ENCODE measurements around the gene NEGR1. TPM values are rescaled to one million over a fixed set of nuclear protein-coding genes. Genes with fewer than 3 reads are reported as not detected.
A peak's percentile ranks its signal among the peaks of the same experiment; 100 is the strongest.

Gene NEGR1
- polyA plus RNA-seq, 4 donors, result 2.4 to 4.1 (median 3.8) TPM

DNA sequence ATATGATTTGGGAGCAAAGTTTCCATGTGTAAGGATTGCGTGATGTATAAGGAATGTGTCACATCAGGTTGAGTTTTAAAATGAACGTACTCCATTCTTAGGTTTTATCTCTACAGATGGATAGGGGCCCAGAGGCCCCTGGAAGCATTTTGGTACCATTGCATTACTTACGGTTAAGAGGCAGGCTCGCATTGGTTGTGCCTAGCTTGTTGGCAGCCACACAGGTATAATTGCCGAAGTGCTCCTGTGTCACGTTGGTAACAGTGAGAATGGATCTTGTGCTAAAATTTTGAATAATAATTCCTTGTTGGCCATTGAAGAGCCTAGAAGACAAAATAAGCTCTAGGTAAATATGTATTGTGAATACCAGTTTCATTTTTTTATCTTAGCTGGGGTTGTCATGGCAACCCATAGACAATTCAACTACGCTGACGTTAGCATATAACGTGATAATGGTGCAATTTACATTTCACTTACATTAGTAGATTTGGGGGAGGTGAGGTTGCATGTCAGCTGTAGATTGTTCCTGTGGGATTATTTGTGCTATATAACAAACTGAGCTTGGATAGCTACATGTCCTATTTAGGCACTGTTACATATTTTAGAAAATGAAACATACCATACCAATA is 689.6 kb downstream of the NEGR1 start:
- DNase-seq (ENCODE audit: low read depth in 4 of 4, low spot score in 2 of 4), result no peak

DNA sequence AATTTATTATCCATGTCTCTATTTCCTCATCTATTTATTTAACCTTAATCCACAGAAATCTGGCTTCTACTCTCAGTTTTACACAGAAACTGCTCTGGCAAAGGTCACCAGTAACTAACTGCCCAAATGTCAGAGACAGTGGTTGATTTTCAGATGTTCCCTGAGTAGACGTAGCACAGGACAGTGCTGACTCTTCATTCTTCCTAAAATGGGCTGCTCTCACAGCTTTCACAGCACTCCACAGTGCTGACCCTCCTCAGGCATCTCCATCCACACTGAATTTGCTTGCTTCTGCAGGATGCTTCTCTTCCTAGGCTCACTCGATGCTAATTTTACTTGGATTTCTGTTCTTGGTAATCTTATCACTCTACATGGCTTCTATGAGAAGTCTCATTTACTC is 693.3 kb downstream of the NEGR1 start:
- no peak for DNase-seq (ENCODE audit: low read depth in 4 of 4, low spot score in 2 of 4)

DNA sequence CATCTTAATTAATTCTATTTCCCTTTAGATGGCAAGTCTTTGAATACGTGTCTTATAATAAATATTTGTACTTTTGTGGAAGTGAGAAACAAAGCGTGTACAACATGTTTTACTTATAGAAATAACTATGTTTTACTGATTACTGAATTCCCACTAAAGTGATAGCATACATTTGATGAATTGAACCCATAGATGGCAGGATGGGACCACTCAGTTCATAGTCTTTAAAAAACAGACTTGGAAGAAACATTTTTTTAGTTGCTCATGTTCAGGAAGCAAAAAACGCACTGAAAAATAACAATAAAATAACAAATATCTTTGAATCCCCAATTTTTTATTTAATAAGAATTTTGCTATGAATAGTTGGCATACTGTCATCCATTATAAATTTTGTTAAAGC is 694.4 kb downstream of the NEGR1 start:
- DNase-seq (ENCODE audit: low read depth in 4 of 4, low spot score in 2 of 4), result peak in 2 of 4 donors; percentile 5 to 23

DNA sequence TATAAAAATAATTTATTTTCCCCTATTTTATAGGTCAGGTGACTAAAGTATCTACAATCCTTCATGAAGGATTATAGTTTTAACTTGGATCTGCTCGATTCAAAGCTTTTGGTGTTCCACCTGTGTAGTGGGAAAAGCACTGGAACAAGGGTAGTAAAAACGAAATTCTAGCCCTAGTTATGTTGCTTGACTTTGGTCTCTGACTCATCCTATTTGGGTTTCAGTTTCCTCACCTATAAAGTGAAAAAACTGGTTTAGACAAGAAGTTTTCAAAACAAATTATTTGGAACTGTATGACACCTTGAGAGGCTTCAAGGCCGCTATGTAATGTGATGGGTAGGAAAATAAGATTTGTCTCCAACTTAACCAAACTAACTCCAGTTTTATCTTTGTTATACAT is 696.3 kb downstream of the NEGR1 start:
- no peak for DNase-seq (ENCODE audit: low read depth in 4 of 4, low spot score in 2 of 4)

DNA sequence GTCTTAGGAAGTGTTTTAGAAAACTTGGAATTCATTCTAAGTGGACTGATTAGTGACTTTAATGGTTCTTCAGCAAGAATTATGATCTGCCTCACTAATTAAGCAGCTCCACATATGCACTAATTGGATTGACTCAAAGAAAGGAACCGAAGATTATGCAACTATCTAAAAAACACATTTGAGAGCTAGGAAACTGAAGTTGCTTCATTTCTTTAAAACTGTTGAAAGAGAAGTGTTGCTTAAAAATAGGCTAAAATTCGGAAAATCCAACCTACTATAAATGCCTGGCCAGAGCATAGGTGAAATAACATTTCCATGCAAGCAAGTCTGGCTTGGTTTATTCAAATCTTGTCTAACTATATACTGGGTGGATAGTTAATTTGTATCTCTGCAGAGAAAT is 698.6 kb downstream of the NEGR1 start:
- DNase-seq (ENCODE audit: low read depth in 4 of 4, low spot score in 2 of 4), result no peak

DNA sequence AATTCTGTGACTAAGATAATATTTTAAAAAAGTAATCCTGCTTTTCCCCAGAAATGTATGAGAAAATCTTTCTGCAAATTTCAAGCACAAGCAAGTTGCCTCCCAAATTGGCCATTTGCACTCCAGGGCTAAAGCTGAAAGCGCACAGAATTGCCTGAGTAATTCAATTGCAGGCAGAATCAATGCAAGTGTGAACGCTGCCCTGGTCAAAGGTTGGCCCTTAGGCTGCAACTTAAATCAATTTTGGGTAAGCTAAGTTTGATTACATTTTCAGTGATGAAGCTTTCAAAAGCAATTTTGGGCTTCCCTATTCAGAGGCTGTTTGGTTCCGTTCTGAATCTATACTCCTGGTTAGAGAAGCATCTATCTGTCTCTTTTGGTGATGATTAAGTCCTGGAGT is 699.7 kb downstream of the NEGR1 start:
- DNase-seq (ENCODE audit: low read depth in 4 of 4, low spot score in 2 of 4), result no peak

DNA sequence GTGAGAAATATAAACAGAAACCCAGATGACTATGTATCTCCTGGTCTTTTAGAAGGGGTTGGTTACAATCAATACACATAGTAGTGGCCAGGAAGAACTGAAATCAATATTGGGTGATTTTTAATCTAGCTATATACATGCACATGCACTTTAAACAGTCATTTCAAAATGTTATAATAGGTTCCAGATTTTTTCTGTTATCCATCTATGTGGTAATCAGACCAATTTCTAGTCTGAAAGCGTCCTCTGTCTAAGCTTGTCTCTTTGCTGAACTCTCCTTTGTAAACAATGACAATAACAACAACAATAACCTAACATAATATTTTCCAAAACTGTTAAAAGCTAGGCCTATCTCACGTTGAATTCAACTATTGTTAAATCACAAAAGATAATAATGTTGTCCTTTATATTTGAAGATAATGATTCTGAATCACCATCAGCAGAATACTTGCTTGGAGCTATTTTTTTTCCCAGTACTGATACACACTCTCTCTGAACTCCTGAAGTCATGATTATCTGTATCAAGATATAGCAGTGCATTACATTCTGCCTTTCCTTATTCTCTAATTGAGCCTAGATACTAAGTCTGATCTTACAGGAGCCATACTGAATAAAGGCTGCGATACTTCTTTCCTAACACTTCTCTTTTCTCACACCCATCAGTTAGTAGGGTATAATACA is 704.7 kb downstream of the NEGR1 start:
- no peak for DNase-seq (ENCODE audit: low read depth in 4 of 4, low spot score in 2 of 4)

DNA sequence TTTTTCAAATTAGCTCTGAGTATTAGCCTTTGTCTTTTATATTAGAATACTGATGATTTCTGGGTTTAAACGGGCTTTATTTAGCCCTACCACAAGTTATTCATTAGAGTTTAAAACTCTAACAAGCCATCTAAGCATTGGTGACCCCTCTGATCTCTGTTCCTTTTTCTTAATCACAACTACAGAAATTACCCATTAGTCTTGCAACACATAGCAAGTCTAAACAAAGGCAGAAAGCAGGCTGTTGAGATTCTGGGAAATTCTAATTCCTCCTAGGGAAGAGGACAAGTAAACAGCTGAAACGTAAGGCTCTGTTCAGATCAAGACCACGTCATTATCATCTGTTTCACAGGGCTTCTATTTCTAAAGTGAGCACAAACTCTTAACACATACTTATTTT is 710.3 kb downstream of the NEGR1 start:
- DNase-seq (ENCODE audit: low read depth in 4 of 4, low spot score in 2 of 4), result no peak

DNA sequence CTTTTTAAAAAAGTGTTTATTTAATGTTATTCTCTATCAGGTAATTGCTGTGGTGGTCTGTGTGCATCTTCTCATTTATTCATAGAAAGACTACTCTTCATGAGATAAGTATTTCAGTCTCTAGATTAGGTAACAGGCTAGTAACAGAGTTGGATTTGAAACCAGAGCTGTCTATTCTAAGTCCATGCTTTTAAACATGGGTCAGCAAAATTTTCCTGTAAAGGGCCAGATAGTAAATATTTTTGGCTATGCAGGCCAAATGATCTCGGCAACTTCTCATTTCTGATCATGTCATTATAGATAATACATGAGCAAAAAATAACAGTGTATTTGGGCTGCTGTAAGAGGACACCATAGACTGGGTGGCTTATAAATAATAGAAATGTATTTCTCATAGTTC is 715.9 kb downstream of the NEGR1 start:
- no peak for DNase-seq (ENCODE audit: low read depth in 4 of 4, low spot score in 2 of 4)

DNA sequence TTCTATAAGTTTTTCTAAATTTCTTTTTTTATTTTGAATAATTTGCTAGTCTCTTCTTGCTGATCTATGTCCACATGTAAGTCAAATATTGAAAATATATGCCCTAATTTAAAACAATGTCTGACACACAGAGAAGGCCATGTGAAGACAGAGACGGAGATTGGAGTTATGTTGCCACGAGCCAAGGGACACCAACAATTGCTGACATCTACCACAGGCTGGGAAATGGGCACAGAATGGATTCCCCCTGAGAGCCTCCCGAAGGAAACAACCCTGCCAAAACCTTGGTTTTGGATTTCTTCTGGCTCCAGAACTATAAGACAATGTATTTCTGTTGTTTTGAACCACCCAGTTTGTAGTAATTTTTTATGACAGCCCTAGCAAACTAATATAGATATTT is 716.5 kb downstream of the NEGR1 start:
- DNase-seq (ENCODE audit: low read depth in 4 of 4, low spot score in 2 of 4), result no peak

DNA sequence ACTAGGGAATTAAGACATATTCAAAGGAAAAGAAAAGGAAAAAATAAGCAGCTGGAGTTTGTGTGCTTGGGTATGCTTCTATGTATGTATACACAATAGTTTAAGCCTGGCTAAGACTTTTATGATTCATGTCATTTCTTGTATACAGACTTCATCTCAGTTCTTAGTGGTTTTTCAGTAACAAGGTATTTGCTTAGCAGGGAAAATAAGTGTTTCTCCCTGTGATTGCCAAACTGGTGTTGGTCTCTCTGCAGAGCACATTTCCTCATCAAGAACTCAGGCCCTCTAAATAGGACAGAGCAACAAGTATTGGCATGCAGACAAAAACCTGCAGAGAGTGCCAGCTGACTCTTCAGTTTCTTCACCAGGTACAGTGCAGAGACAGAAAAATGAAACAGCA is 717.1 kb downstream of the NEGR1 start:
- DNase-seq (ENCODE audit: low read depth in 4 of 4, low spot score in 2 of 4), result no peak

DNA sequence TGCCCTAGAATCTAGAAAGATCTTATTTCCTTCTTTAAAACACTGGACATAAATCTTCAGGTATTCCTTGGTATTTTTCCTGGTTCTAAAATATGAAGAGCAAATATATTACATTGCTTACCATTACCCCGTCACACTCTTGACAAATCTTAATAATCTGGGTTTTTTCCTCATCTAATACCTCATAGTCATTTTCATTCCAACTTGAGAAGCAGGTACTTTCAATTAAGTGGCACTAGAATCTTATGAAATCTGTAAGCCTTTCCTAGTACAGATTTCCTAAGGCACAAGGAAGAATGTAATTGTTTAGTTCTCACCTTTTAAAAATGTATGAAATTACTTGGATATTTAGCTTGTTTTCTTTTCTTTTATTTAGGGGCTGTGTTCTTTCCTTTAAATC is 720.0 kb downstream of the NEGR1 start:
- DNase-seq (ENCODE audit: low read depth in 4 of 4, low spot score in 2 of 4), result no peak

DNA sequence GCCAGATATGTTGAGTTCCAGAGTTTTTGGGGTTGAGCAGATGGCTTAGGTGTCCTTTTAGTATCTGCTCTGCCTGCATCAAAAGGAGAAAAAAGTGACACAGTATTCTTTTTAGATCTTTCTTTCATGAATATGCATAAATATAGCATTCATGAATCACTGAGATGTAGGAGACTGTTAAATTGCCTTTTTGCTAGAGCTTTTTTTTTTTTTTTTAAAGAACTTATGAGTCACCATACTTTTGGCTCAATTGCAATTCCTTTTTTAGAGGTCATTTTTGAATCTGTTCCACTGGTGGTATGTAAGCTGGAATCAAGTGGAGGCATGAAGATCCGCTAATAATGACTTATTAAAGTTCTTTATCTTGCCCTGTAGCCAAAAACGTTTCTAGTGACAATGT is 720.6 kb downstream of the NEGR1 start:
- DNase-seq (ENCODE audit: low read depth in 4 of 4, low spot score in 2 of 4), result no peak

DNA sequence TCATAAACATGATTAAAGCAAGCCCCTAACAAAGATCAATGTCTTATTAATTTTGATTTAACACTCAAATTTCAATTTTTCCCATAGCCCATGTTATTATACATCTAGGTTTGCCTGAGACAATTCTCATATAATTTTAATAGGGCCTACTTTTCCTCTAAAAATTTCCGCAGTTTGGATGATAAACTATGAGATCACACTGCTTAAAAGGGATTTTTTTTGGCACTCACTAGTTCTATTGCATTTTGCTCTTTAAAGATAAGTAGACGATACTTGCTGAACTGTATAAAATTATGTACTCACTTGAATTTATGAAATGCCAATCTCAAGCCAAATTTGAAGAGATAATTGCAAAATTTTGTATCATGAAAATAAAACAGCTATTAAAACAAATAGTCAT is 721.1 kb downstream of the NEGR1 start:
- DNase-seq (ENCODE audit: low read depth in 4 of 4, low spot score in 2 of 4), result no peak

DNA sequence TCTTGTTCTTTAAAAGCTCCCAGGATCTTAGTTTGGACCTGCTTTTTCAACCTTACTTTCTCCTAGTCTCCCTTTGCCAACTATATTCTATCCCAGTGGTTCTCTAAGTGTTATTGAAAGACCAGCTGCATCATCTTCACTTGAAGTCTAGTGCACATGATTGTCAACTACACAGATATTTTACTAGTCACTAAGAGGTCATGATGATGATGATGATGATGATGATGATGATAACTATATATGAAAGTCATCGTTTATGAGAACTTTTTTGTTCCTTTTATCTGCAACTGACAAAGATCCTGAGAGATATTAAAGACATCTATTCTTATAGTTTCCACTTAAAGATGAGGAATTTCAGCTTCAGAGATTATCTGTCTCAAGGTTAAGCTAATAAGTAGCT is 722.5 kb downstream of the NEGR1 start:
- no peak for DNase-seq (ENCODE audit: low read depth in 4 of 4, low spot score in 2 of 4)

DNA sequence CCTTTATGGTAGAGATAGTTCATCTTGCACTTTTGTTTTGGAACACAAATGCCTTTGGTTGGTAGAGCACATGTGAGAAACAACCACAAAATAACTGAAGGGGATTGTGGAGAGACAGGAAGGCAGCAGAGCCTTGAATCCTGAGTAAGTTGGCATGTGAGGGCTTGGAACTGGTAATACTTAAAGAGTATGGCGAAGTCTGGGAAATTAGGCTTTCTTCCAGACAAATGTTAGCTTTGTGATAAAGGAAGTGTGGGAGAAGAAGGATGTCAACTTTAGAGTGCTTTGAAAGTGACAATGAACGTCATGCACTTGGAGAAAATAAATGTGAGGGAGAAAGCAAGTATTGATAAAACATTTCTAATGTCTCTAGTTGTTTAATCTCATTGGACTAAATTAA is 725.2 kb downstream of the NEGR1 start:
- no peak for DNase-seq (ENCODE audit: low read depth in 4 of 4, low spot score in 2 of 4)

DNA sequence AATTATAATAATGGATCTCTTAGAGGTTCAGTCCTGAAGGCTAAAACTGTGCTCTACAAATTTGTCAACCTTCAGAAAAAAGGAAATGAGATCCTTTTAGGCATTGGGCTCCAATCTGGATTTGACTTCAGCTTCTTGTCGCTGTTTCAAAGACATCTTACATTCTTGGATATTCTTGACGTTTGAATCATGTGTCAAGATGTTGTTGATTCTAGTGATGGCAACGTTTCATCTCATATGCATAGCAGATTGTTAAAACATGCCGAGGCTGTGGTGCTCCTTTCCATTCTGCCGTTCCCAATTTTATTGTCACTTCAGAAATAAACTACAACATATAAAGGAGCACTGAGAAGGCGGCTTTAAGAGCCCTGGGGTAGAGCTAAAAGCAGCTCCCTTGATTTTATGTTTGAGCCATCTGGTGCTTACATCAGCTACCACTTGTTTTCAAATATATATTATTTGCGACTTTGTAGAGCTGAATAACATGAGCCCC is 733.9 kb downstream of the NEGR1 start:
- DNase-seq (ENCODE audit: low read depth in 4 of 4, low spot score in 2 of 4), result no peak

DNA sequence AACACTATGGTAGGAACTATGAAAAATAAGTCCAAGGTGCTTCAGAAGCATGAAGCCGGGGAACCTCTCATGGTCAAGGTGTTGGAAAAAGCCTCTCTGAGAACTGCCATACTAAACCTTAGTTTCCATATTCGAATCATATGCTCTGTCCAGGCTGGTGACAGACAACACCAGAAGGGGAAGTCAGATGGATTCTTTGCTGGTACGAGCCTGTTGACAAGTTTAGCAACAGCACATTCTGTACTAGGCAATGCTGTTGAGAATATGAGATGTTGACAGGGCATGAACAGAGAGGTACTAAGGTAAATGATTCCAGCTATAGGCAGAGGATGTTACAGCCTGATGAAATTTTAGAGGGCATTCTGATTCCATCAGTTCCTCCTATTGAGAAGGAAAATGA is 740.2 kb downstream of the NEGR1 start:
- no peak for DNase-seq (ENCODE audit: low read depth in 4 of 4, low spot score in 2 of 4)

DNA sequence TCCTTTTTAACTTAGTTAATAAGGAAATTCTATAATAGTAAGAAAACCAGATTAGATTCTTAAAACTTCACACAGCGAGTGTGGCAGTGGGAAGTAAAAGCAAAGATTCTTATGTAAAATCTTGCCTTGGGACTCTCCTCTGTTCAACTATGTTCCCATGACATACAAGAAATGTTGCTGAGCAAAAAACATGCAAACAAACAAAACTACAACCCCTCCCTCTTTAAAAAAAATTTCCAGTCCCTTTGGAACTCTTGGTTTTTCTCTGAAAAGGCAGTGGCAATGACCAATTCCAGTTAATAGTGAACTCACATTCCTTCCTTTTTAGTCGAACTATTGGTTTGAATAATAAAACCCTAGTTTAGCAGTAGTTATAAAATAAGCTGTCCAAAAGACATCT is 748.4 kb downstream of the NEGR1 start:
- no peak for DNase-seq (ENCODE audit: low read depth in 4 of 4, low spot score in 2 of 4)

DNA sequence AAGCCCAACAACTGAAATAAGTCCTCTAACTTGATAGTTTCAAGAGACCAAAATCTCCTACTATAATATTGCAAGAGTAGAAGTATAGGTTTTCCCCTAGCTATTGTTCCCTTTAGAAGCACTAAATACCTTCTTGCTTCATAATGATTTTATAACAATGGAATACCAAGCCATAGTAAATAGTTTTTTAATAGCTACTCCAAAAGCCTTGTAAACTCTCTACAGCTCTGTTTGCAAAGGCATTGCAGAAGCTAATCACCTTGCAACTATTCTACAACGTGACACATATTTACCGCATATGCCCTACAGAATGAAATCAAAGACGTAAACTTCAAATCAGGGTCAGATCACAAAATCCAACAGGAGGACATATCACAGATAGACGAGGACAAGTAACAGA is 750.0 kb downstream of the NEGR1 start:
- DNase-seq (ENCODE audit: low read depth in 4 of 4, low spot score in 2 of 4), result no peak

DNA sequence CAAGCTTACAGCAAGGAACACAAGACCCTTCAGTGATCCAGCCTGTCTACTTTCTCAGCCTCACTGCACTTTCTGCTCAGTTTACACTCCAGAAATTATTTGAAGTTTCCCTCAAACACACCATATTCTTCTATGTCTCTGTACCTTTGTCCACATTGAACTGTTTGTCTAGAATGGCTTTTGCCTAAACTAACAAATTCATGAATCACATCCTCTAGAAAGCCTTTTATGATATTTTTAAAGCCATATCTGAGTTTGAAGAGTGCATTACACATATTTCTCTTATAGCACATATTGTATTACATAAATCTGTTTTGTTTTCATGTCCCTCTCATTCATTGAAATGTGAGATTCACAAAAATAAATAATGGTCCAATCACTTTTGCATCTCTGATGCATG is 755.5 kb downstream of the NEGR1 start:
- DNase-seq (ENCODE audit: low read depth in 4 of 4, low spot score in 2 of 4), result no peak

DNA sequence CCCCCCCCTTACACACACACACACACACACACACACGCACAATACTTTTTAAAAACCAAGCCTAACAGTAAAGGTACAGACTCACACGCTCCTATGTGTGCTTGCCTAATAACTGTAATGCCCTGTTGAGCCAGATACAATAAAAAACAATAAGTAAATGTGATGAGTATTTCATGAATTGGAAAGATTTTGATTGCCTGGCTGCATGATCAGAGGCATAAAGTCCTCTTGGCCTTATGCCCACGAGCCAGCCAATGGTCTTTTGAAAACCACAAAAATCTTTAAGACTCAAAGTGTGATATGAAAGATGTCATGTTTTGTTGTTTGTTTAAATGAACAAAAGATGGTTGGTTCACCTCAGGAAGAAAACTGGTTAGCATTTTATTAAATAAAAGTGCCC is 759.6 kb downstream of the NEGR1 start:
- no peak for DNase-seq (ENCODE audit: low read depth in 4 of 4, low spot score in 2 of 4)
